Panc1 (cell line): ENCODE measurements around the gene ATP10D. TPM values are rescaled to one million over a fixed set of nuclear protein-coding genes. Genes with fewer than 3 reads are reported as not detected.

Source experiments
- ATAC-seq: fragments of 200-7000 bp; cut with Tn5 transposase; 2 replicates; pipeline ENCODE4 v1.9.1; 2020; ENCODE audit warnings: mild to moderate bottlenecking, moderate library complexity
- BruUV-seq: library from RNA; stranded (reverse); fragments of 400-500 nt; replicated peaks from 2 replicates; lab custom pipeline; 2021; lab: Mats Ljungman, UMichigan
- CTCF ChIA-PET: fragments of 300-600 bp; sonication (Branson Sonifier 250); formaldehyde crosslinking; loops from one replicate; lab custom pipeline; 2022; ENCODE audit warnings: antibody characterized with exemption; lab: Charles Lee
- POLR2A ChIA-PET: fragments of 300-600 bp; sonication (Branson Sonifier 250); formaldehyde crosslinking; loops from one replicate; lab custom pipeline; 2022; ENCODE audit warnings: antibody characterized with exemption; lab: Charles Lee
- DNase-seq: peaks from one replicate; pipeline ENCODE4 v3.0.0-alpha.2; 2010; ENCODE audit warnings: low read depth, low spot score
- H3K27ac ChIP-seq: 2 replicates; pipeline ENCODE4 v1.5.1; 2011; ENCODE audit warnings: mild to moderate bottlenecking, low read length, inconsistent platforms
- H3K27me3 ChIP-seq: fragments of 200-500 bp; sonication (Bioruptor generic); 2 replicates; pipeline ENCODE4 v1.6.0; 2014; ENCODE audit warnings: low read length, inconsistent platforms; ENCODE audit not compliant: control insufficient read depth, insufficient read depth
- H3K36me3 ChIP-seq: fragments of 200-500 bp; sonication (Bioruptor generic); 2 replicates; pipeline ENCODE4 v1.5.1; 2014; ENCODE audit warnings: inconsistent platforms, mild to moderate bottlenecking, low read length, moderate library complexity; ENCODE audit not compliant: control insufficient read depth, insufficient read depth
- H3K4me1 ChIP-seq: 2 replicates; pipeline ENCODE4 v1.5.1; 2011; ENCODE audit warnings: inconsistent platforms, mild to moderate bottlenecking, low read length, moderate library complexity; ENCODE audit not compliant: control insufficient read depth, insufficient read depth
- H3K4me3 ChIP-seq, 2 experiments: 2 replicates each; pipeline ENCODE4 v1.5.1; 2011 to 2012; ENCODE audit warnings: low read depth in 2 of 2, low read length in 2 of 2, mild to moderate bottlenecking in 2 of 2, inconsistent platforms in 1 of 2, moderate library complexity in 1 of 2
- H3K9me3 ChIP-seq: fragments of 200-500 bp; sonication (Bioruptor generic); 2 replicates; pipeline ENCODE4 v1.5.1; 2014; ENCODE audit warnings: low read depth, mild to moderate bottlenecking, inconsistent platforms, low read length, moderate library complexity; ENCODE audit not compliant: control insufficient read depth, insufficient read depth
- POLR2AphosphoS5 ChIP-seq: IDR thresholded peaks from 2 replicates; pipeline ENCODE4 v1.6.1; 2012; ENCODE audit warnings: mild to moderate bottlenecking, low read depth, low read length, moderate library complexity
- SIN3A ChIP-seq: IDR thresholded peaks from 2 replicates; pipeline ENCODE4 v1.6.1; 2012; ENCODE audit warnings: low read depth, mild to moderate bottlenecking, low read length, moderate library complexity, borderline replicate concordance; ENCODE audit not compliant: insufficient read depth
- TCF7L2 ChIP-seq: IDR thresholded peaks from 2 replicates; pipeline ENCODE4 v1.6.1; 2011; ENCODE audit warnings: mild to moderate bottlenecking, low read depth, low read length, inconsistent platforms
- in situ Hi-C: cut with HindIII; loops from 2 replicates; pipeline ENCODE4 v1.10.0; 2016; ENCODE audit warnings: low sequenced_read_pairs, low pct_unique_long_range_greater_than_20kb
- intact Hi-C: fragments of 100-400 bp; cut with micrococcal nuclease; formaldehyde crosslinking; loops from one replicate; pipeline ENCODE4 v1.10.0; 2022; ENCODE audit not compliant: unreplicated experiment
- total RNA-seq: library from RNA; stranded (reverse); gene quantifications from one replicate; pipeline ENCODE4 v1.2.1, GENCODE V29; 2021; ENCODE audit not compliant: unreplicated experiment
- TF ChIP-seq, protein P1 (sequence below), 2 experiments: IDR thresholded peaks; 2 replicates each; pipeline ENCODE4 v1.6.1; 2011 to 2012; ENCODE audit warnings: low read depth in 2 of 2, control low read depth in 1 of 2, low read length in 1 of 2, mild to moderate bottlenecking in 1 of 2, moderate library complexity in 1 of 2; ENCODE audit not compliant: insufficient read depth in 1 of 2
- TF ChIP-seq, protein P2 (sequence below): fragments of 450-650 bp; IDR thresholded peaks from 2 replicates; pipeline ENCODE4 v1.5.1; 2017; ENCODE audit warnings: mild to moderate bottlenecking

ATP10D gene
- total RNA-seq, 1 experiment from 2014 or later, result 13.9 TPM

DNA sequence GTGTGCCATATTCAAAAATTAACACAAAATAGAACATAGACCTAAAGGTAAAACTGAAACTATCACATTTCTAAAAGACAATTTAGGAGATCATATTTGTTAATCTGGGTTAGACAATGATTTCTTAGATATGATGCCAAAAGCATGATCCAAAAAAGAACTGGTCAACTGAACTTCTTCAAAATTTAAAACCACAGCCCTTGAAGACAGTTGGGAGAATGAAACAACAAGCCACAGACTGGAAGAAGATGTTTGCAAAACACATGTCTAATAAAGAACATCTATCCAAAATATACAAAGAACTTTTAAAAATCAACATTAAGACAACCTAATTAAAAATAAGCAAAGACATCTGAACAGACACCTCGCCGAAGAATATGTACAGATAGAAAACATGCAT is 41.0 kb upstream of the ATP10D start:
- Histone ChIP-seq H3K4me3 (no peak overlapping the region), H3K9me3 (no peaks in the 10 kb centered on the region), H3K27me3 (no peaks in the 10 kb centered on the region), H3K4me1 (no peaks in the 10 kb centered on the region), H3K36me3 (no peaks in the 10 kb centered on the region), H3K27ac (no peak overlapping the region)
- BruUV-seq, result no TSS peak
- DNase-seq, result no peak
- in situ Hi-C loops (no loop called here), intact Hi-C loops (no loop called here)
- CTCF ChIA-PET, result no interaction called here
- no peak for ATAC-seq
- POLR2A ChIA-PET, result no interaction called here
- TF ChIP-seq SIN3A, result no peak
- no peak for TF ChIP-seq POLR2AphosphoS5
- TF ChIP-seq, protein P1, sequence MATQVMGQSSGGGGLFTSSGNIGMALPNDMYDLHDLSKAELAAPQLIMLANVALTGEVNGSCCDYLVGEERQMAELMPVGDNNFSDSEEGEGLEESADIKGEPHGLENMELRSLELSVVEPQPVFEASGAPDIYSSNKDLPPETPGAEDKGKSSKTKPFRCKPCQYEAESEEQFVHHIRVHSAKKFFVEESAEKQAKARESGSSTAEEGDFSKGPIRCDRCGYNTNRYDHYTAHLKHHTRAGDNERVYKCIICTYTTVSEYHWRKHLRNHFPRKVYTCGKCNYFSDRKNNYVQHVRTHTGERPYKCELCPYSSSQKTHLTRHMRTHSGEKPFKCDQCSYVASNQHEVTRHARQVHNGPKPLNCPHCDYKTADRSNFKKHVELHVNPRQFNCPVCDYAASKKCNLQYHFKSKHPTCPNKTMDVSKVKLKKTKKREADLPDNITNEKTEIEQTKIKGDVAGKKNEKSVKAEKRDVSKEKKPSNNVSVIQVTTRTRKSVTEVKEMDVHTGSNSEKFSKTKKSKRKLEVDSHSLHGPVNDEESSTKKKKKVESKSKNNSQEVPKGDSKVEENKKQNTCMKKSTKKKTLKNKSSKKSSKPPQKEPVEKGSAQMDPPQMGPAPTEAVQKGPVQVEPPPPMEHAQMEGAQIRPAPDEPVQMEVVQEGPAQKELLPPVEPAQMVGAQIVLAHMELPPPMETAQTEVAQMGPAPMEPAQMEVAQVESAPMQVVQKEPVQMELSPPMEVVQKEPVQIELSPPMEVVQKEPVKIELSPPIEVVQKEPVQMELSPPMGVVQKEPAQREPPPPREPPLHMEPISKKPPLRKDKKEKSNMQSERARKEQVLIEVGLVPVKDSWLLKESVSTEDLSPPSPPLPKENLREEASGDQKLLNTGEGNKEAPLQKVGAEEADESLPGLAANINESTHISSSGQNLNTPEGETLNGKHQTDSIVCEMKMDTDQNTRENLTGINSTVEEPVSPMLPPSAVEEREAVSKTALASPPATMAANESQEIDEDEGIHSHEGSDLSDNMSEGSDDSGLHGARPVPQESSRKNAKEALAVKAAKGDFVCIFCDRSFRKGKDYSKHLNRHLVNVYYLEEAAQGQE (IDR thresholded peaks at IDR 0.05; ENCODE audit: insufficient read depth in 1 of 2, low read depth in 2 of 2, low read length in 1 of 2), result no peak
- TF ChIP-seq, protein P2, sequence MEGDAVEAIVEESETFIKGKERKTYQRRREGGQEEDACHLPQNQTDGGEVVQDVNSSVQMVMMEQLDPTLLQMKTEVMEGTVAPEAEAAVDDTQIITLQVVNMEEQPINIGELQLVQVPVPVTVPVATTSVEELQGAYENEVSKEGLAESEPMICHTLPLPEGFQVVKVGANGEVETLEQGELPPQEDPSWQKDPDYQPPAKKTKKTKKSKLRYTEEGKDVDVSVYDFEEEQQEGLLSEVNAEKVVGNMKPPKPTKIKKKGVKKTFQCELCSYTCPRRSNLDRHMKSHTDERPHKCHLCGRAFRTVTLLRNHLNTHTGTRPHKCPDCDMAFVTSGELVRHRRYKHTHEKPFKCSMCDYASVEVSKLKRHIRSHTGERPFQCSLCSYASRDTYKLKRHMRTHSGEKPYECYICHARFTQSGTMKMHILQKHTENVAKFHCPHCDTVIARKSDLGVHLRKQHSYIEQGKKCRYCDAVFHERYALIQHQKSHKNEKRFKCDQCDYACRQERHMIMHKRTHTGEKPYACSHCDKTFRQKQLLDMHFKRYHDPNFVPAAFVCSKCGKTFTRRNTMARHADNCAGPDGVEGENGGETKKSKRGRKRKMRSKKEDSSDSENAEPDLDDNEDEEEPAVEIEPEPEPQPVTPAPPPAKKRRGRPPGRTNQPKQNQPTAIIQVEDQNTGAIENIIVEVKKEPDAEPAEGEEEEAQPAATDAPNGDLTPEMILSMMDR, result no peak
- no peak for TF ChIP-seq TCF7L2

DNA sequence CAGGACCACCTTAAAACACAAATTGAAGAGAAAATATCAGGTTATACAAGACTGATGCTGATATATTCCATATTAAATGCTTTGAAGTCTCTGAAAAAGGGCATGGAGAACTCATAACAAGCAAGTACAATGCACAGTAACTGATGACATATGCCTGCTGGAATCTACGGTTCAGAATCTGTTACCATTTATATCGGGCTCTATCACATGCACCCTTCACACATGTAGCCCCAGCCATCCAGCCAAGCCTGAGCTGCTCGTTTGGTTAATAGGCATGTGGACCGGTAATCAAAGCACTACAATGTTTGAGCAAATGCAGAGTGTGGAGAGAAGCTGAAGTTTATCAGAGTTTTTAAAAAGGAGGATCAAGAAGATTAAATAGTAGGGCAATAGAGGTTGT is 33.4 kb upstream of the ATP10D start:
- ChIA-PET POLR2A (no interaction called here), CTCF (no interaction called here)
- in situ Hi-C loops, result no loop called here
- TF ChIP-seq POLR2AphosphoS5, result no peak
- TF ChIP-seq TCF7L2, result no peak
- TF ChIP-seq, protein P1 (IDR thresholded peaks at IDR 0.05; ENCODE audit: insufficient read depth in 1 of 2, low read depth in 2 of 2, low read length in 1 of 2), result no peak
- no peak for TF ChIP-seq SIN3A
- TF ChIP-seq, protein P2, result no peak
- Histone ChIP-seq H3K4me1 (no peaks in the 10 kb centered on the region), H3K27ac (no peak overlapping the region), H3K27me3 (no peaks in the 10 kb centered on the region), H3K36me3 (no peaks in the 10 kb centered on the region; the same call in 1 of the 2 replicates), H3K4me3 (no peak overlapping the region), H3K9me3 (no peaks in the 10 kb centered on the region)
- intact Hi-C loops, result no loop called here
- no TSS peak for BruUV-seq
- ATAC-seq (no peak), DNase-seq (no peak)
